ENCODE results near the gene COA8.

Gene COA8

DNA sequence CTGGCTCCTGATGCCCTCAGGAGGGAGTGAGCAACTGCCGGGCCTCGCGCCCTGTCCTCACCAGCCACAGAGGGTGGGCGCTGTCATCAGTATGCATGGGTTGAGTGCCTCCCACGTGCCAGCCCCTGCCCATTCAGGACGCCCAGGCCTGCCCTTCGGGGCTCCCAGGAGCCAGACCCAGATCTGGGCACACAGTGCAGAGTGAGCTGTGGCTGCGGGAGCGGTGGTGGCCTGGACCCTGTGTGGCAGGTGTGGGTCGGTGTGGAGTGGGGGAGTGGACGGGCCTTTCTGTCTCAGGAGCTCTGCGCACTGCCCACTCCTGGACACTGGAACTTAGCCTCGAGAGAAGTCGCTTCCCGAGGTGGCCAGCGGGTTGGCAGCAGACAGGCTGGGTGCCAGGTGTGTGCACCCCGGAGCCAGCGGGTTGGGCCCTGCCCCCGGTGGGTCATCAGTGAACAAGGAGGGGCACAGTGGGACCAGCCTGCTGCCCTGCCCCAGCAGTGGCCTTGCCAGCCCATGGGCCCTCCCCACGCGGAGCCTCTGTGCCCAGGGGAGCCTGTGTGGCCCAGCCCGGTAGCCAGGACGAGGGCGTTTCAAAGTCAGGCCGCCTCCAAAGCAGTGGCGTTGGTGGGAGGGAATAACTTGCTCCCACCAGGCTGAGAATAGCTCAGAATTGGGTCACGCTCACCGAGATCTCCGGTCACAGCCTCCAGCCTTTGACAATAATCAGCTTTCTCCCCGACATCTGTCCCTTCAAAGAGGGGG lies 24.3 kb upstream of the COA8 start:
- DNase-seq: no peak

- no peak for DNase-seq
Measured at GRCh38 chr14:103539056-103539825, 23.5 kb upstream of the COA8 start.

DNA sequence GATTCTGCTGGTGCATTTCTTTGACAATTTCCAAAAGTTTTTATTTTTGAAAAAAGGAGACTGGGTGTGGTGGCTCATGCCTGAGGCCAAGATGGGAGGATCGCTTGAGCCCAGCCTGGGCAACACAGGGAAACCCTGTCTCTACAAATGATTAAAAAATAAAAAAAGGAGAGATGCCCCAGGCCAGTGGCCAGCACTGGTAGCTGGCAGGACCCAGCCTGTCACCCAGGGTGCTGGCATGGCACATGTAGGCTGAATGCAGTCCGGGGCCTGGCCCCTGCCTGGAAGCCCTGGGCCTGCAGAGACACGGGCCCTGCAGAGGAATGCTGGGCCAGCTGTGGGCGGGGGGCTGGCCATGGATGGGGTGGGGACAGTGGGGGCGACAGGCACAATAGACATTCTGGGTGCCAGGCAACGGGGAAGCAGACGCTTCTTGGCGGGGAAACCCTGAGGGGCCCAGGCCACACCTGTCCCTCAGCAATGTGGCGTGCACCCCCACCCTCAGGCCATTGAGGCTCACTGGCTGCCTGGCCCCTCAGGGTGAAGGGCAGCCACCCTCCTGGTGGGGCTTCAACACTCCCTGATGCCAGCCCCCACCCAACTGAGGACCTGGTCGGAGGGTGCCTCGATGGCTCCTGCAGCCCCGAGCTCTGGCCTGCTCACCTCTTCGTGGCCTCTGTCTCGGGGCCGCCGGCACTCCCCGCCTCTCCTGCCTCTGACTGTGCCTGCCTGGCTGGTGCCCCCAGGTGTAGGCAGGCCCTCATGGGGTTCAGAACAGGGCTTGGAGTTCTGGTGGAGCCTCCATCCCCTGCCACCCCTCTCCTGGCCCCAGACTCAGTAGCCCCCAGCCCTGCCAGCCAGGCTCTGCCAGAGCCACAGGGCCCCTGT lies 21.7 kb upstream of the COA8 start:
- DNase-seq: no peak

DNA sequence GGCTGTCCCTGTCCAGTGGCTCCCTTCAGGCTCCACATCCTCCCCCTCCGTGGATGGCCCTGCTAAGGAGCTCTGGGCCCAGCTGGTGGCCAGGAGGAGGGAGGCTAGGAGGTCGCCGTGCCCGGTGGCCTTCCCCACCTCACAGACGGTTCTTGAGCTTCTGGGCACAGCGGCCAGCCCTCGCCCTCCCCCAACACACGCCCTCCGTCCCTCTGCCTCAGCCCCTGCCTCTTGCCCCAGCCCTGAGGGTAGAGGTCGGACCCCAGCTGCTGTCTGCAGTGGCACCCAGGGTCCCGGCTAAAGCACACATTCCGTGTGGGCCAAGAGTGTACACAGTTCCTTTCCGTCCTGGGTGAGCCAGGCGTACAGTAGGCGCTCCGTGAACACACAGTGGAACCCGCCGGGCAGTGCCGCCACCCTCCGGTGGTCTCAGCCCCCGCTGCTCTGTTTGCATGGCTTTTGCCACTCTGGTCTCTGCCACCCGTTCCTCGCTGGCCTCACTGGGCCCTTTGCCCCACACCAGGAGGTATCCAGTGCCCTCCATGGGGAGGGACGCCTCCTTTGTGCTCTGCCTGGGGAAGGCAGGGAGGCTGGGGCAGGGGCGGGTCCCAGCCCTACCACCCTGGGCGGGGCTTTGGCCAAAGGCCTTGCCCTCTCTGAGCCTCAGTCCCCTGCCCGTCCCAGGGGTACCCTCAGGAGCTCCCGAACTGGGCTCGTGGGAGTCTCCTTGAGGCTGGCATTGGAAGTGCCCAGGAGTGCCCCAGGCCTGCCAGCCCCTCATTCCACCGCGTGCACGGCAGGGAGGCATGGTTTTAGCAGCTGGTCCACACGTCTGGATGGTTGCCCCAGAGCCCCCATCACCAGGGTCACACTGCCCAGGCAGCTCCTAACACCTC lies 20.8 kb upstream of the COA8 start:
- DNase-seq: no peak

DNA sequence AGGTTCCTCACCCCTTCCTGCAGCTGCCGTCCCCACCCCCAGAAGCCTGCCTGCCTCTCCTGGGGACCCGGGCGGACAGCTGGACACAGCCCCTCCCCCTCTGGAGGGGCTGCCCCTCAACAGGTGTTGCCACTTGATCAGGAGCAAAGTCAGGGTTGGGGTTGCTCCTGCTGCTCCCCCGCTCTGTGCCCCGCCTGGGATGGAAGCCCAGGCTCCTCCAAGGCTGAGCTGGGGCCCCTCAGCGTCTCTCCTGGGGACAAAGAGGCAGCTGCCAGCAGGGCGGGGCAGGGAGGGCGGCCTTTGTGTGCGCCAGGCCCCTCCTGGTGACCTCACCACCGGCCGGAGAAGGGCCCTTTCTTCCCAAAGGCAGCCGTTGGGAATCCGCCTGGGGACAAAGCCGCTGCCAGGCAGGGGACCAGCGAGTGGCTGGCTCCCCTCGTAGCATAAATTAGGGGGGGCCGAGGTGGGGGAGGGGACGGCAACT lies 20.1 kb upstream of the COA8 start:
- DNase-seq: peak; percentile 90

DNA sequence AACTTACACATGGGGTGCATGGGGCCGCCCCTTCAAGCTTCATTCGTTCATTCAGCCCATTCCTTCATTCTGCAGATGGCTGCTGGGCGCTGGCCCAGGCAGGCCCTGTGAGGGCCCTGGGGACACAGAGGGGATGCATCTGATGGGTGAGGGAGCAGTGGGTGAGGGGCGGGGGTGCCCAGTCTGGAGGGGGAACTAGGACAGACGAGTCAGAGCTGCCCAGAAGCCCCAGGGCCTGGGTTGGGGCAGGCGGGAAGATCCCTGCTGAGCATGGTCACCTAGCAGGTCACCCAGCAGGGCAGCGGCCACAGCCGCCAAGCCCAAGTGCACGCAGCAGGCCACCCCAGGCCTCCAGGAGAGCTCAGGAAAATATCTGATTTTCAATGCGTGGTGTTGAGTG lies 19.6 kb upstream of the COA8 start:
- no peak for DNase-seq

GRCh38 chr14:103543721-103544387 lies 18.9 kb upstream of the COA8 start:
- DNase-seq: no peak

- no peak for DNase-seq
Measured at GRCh38 chr14:103544388-103545218, 18.2 kb upstream of the COA8 start.

DNA sequence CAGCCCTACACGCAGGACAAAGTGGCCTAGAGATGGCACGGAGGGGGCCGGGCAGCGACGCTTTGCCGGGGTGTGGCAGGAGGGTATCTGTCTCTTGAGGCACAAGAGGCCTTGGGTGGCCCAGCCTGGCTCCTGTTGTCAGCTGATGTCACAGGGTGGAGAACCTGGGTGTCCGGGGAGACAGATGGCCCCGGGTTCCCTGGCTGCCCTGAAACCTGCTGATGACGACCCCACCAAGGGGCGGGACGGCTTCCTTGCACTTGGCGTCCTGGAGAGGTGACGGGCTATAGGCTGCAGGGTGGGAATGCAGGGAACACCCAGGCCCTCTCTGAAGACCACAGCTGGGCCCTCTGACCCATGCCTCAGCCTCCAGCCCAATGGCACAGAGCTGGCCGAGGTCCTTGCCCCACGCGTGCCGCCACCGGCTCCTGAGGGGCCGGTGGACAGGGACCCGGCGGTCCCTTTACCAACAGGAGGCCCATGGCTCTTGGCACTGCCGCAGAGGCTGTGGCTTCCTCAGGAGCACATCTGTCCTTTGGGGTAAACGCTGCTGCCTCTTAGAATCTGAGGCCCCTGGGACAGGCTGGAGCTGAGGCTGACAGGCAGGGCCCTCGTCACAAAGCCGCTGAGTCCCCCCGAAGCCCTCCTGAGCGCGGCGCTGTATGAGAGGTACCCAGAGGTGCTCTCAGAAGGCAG lies 17.4 kb upstream of the COA8 start:
- no peak for DNase-seq

DNA sequence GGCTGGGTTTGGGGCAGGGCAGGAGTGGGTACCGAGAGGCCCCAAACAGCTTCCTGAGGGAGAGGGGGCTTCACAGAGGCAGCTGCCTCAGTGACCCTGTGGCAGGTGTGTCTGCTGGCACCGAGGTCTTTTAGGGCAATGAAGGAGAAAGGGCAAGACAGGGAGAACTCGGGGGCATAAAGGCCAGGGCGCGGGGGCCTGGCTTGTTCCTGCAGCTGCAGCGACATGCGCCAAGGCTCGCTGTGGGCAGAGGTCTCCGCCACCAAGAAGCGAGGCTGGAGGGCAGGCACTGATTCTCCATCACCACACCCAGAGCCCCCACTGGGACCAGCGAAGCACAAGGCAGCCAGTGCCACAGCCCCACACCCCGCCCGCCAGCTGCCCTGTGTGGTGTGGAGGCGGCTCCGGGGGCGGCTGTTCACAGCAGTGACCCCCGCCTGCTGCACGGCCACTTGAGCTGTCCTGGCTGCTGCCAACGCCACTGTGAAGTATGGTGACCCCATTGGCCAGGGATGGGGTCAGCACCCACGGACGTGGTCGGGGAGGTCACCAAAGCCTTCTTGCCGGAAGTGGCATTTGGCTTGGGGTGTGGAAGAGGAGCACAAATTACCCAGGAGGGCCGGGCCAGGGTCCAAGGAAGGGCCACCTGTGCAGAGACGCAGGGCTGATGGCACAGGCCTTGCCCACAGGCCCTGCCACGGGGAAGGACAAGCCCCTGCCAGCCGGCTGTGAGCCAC lies 16.7 kb upstream of the COA8 start:
- no peak for DNase-seq

DNA sequence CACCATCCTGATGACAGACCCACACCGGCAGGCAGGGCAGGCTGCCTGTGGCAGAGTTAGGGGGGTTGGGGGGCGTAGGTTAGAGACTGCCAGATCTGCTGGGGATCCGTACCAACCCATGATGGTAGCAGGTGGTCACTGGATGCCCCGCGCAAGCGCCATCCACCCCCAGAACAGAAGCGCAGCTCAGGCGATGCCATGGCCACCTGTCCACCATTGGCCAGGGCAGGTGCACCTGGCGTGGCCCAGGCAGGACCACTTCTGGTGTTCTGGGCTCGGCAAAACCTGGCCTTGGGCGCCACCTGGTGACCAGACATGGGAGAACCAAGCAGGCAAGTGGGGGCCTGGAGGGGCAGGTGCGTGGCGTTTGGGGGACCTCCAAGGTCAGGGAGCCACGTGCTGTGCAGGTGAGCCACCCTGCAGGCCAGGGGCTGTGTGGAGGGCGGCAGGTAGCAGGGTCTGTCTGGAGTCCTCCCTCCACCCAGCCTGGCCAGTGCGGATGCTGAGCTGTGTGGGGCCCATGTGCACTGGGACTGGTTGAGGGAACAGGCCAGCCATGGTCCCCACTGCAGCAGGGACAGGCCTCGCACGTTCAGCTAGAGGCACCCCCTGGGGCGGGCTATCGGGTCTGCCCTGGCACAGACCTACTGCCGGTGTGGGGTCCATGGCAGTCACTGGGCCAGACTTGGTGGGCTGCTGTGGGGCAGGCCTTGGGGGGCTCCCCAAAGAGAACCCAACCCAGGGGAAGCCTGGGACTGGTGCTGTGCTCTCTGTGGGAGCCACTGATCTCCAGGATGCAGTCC lies 15.9 kb upstream of the COA8 start:
- peak; percentile 82 for DNase-seq

GRCh38 chr14:103547455-103547940 lies 15.3 kb upstream of the COA8 start:
- no peak for DNase-seq

DNA sequence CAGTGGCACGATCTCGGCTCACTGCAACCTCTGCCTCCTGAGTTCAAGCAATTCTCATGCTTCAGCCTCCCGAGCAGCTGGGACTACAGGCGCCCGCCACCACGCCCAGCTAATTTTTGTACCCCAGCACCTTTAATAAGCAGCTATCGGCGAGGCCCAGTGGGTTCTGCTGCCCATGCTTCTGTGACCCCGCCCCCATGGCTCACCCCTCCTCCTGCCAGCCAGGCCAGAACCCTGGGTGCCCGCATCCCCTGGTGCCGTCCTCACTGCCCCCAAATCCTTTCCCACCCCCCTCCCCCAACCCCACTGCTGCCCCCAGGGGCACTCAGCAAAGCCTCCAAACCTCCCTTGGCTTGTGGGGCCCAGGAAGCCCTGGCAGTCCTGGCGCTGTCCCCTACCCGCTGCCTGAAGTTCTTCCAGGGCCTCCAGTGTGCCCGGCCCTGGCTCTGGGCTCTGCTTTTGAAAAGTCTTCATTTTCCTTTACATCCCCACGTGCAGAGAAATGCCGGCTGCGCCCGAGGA lies 14.8 kb upstream of the COA8 start:
- DNase-seq: no peak

GRCh38 chr14:103548463-103549351 lies 14.1 kb upstream of the COA8 start:
- no peak for DNase-seq

GRCh38 chr14:103549361-103550311 lies 13.1 kb upstream of the COA8 start:
- peak; percentile 86 for DNase-seq
